HG02623 (cell line): ENCODE data around the gene DTNBP1.
"Not testable (repeated sequence)": the region's sequence is repeated elsewhere in the genome, so short reads cannot be mapped to it uniquely, and the experiment has no call there.

Experiments used
- ATAC-seq: cut with Tn5 transposase; IDR thresholded peaks from one replicate; pipeline ENCODE4 v1.9.1; 2021; ENCODE audit warnings: moderate library complexity; ENCODE audit not compliant: unreplicated experiment

Gene DTNBP1

GRCh38 chr6:15562977-15563376 is 99.9 kb downstream of the DTNBP1 start:
- no peak for ATAC-seq

- ATAC-seq, result no peak
Observed at GRCh38 chr6:15561447-15562199, 101.2 kb downstream of the DTNBP1 start.

DNA sequence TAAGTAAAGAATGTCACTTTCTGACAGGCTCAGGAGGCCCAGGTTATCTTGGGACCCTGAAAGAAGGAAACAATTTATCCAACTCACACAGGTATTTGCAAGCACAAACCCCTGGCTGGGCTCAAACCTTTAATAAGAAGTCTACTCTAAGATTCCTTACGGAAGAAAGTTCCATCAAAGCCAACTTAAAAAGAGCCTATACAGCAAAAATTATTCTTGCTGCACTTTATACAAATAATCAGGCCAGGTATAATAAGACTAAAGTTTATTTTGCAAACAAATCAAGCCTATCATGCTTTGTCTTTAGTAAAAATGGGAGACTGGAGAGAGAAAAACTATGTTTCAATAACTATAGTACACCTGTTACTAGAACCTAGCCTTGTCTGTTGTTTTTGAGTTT is 102.1 kb downstream of the DTNBP1 start:
- no peak for ATAC-seq

DNA sequence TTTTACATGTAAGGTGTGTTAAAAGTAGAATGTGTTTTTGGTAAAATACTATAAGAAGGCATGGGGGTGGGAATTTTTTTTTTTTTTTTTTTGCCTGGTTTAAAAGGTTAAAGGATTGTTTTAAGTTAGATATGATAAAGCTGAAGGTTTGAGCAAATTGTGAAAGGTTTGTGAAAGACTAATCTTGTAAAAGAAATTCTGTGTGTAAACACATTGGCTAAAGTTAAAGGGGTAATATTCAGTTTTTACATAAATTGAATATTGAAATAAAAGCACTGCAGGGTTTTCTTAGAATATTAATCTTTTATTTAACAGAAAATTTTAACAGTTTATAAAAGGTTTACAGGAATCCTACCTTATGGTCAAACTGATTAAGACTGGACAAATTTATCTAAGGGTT is 105.7 kb downstream of the DTNBP1 start:
- no peak for ATAC-seq

- no peak for ATAC-seq
Observed at GRCh38 chr6:15556711-15557110, 106.1 kb downstream of the DTNBP1 start.

GRCh38 chr6:15555101-15556038 is 107.5 kb downstream of the DTNBP1 start:
- no peak for ATAC-seq

DNA sequence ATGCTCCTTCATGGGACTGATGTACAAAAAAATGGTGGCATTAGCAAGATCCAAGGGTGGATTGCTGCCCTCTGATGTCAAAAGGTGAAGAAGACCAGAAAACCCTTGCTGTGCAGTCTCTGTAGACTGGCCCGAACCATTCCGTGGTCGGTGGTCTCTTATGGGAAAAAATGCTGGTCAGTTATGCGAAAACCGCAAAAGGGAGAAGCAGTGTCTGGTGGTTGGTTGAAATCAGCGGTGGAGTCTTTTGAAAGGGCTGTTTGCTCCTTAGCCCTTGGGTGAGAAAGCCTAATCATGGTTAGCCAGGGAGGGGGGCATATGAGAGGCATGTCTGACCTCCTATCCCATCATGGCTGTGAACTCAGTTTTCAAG is 108.1 kb downstream of the DTNBP1 start:
- no peak for ATAC-seq

DNA sequence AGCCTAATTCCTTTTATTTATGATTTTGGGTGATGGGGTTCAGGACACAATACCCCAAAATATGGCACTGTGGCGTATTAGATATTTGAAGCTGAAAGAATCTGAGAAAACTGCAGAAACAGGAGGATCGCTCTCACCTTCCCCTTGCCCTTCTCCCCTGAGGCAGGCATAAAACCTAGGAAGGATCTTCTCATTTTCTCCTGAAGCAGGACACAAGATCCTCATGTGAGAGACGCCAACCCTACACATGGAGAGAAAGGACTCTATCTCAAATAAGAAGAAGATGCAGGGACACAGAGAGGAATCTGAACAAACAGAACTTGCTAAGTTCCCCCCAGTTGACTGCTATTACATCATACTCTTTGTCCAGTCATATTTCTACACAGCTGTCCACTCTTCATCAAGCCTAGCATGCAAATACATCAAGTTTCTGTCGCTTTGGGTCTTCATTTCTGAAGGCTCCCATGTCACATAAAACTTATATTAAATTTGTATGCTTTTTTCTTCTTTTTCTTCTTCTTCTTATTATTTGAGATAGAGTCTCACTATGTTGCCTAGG is 109.0 kb downstream of the DTNBP1 start:
- no peak for ATAC-seq

GRCh38 chr6:15553031-15553430 is 109.8 kb downstream of the DTNBP1 start:
- no peak for ATAC-seq

GRCh38 chr6:15551798-15552197 is 111.0 kb downstream of the DTNBP1 start:
- no peak for ATAC-seq

GRCh38 chr6:15551262-15551661 is 111.6 kb downstream of the DTNBP1 start:
- ATAC-seq, result no peak

DNA sequence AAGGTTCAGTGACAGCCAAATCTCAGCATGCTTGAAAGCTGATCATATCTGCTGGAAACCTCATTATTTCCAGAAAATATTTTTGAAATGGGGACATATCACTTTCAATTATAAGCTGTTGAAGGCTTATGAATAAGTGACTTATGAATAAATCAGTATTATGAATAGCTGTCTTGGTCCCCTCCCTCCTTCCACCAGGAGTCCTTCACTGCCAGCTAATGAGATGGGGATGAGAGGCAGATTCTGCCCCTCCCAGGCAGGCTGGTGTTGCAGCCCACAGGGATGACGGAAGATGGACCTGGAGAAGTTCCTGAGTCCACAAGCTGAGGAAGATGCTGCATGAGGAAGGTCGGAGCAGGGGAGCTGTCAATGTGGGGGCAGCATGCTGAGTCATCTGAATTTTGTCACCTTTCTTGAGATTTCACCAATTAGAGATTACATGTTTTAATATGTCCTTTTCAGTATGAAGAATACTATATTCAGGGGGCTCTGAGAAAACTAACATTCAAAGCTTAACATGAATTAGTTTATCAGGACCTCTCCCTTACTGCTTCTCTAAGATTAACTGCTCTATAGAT is 112.2 kb downstream of the DTNBP1 start:
- no peak for ATAC-seq

- no peak for ATAC-seq
Observed at GRCh38 chr6:15549371-15549770, 113.5 kb downstream of the DTNBP1 start.

- ATAC-seq, result no peak
Observed at GRCh38 chr6:15547400-15547799, 115.4 kb downstream of the DTNBP1 start.

DNA sequence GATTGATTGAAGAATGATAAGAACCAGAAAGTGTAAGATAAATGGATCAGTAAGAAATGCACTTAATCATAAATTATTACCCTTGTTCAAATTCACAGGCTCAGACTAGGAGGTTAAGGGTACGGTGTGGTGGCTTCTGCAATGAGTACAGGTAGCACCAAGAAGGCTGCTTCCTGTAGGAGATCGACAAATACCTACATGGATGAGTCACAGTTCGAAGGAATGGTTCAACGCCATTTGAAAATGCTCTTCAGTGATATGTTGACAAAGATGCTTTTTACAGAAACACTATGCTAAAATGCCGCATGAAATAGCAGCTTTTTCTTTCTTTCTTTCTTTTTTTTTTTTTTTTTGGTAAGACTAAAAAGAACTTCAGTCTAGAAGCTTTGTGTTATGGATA is 116.2 kb downstream of the DTNBP1 start:
- no peak for ATAC-seq

- no peak for ATAC-seq
Observed at GRCh38 chr6:15544321-15544900, 118.4 kb downstream of the DTNBP1 start.

- ATAC-seq, result not testable (repeated sequence)
Observed at GRCh38 chr6:15543332-15543917, 119.4 kb downstream of the DTNBP1 start.

DNA sequence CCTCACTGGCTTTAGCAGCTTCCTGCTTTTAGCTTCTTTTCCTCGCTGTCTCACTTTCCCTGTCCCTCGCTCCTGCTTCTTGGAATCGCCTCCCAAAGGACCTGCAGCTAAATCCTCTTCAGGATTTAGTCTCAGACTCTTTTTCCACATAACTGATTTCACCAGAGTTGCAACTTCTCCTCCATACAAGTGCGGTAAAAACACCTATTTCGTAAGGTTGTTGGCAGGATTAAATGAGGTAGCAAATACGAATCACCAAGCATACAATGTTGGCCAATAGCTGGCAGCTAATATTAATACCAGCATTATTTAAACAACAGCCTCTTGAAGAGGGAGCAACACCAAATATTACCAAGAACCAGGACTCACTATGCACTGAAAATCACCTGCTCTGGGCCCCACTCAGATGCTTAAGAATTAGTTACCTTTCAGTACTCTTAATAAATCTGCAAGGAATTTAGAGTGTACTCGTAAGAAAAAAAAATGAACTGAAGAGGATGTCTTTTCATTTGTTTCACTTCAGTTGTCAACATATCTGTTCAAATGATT is 123.0 kb downstream of the DTNBP1 start:
- no peak for ATAC-seq

DNA sequence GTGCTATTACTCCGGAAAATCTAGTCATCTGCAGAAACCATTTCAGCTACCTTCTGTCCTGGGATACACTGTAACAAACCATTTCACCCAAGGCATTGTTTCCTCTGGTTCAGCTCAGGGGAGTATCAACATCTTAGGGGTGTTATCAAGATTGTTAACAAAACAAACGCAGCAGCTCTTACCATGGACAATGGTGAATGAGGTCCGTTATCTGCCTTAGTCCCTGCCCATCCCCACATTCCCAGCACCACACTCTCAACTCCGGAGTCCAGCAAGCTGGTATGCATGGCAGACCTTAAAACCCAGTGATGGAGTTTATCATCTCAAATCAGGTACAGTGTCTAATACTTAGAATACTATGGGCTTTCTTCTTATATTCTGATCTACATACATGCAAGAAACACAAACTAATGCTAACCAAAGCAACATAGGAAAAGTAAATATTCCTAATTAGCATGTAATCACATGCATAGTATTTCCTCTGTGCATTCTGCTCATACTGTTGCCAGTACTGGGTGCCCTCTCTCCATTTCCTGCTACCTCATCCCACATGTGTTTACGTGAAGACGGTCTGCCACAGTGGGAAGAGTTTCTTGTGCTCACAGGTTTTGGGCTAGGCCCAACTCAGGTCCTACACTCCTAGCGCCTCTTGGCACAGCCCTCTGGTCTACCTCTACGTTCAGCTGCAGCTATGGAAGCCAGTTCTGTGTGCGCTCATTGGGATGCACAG is 123.9 kb downstream of the DTNBP1 start:
- no peak for ATAC-seq

DNA sequence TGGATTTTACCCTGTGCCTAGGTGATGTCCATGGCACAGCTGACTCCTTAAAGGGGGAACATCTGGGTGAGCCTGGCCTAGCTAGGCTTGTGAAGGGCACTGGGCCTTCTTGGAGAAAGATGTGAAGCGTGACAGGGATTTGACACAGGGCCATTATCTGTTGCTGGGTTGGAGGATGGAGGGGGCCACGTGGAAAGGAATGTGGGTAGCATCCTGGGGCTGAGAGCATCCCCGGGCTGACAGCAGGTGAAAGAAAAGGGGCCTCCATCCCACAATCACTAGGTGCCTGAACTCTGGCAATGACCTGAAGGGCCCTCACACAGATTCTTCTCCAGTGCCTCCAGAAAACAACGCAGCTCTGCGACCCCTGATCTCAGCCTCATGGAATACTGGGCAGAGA is 124.7 kb downstream of the DTNBP1 start:
- ATAC-seq, result no peak
